Fibroblast of peridontal ligament (primary cell): ENCODE data around the gene SDHB.

Source experiments
- DNase-seq: peaks from one replicate; pipeline ENCODE4 v3.0.0-alpha.2; 2010; ENCODE audit errors: extremely low read depth

Gene SDHB

GRCh38 chr1:16986560-16986959 lies 67.3 kb downstream of the SDHB start:
- no peak for DNase-seq

- no peak for DNase-seq
These were observed 67.7 kb downstream of the SDHB start for GRCh38 chr1:16986113-16986512.

GRCh38 chr1:16984717-16985116 lies 69.1 kb downstream of the SDHB start:
- peak; percentile 86 for DNase-seq

GRCh38 chr1:16983649-16984048 lies 70.2 kb downstream of the SDHB start:
- no peak for DNase-seq

- no peak for DNase-seq
These were observed 70.9 kb downstream of the SDHB start for GRCh38 chr1:16982902-16983301.

GRCh38 chr1:16981269-16981849 lies 72.5 kb downstream of the SDHB start:
- DNase-seq: peak; percentile 83

GRCh38 chr1:16980473-16981268 lies 73.2 kb downstream of the SDHB start, which contains the start of gene MFAP2:
Gene MFAP2 (minus strand): TSS chr1:16980620. CDS start chr1:16978273, 2,347 bp downstream.
- DNase-seq: no peak

- peak; percentile 46 for DNase-seq
These were observed 74.1 kb downstream of the SDHB start for GRCh38 chr1:16979475-16980327.

- DNase-seq: peak; percentile 93
These were observed 75.0 kb downstream of the SDHB start for GRCh38 chr1:16978567-16979474.

- DNase-seq: no peak
These were observed 75.7 kb downstream of the SDHB start for GRCh38 chr1:16978139-16978538.

- no peak for DNase-seq
These were observed 76.5 kb downstream of the SDHB start for GRCh38 chr1:16977377-16977776.

GRCh38 chr1:16976966-16977365 lies 76.9 kb downstream of the SDHB start:
- no peak for DNase-seq

GRCh38 chr1:16975838-16976237 lies 78.0 kb downstream of the SDHB start:
- DNase-seq: no peak

GRCh38 chr1:16975211-16975610 lies 78.6 kb downstream of the SDHB start:
- DNase-seq: no peak

GRCh38 chr1:16973215-16973614 lies 80.6 kb downstream of the SDHB start:
- DNase-seq: no peak

- no peak for DNase-seq
These were observed 81.5 kb downstream of the SDHB start for GRCh38 chr1:16972189-16972895.

GRCh38 chr1:16971341-16972188 lies 82.3 kb downstream of the SDHB start:
- peak; percentile 38 for DNase-seq

GRCh38 chr1:16970132-16970910 lies 83.5 kb downstream of the SDHB start:
- no peak for DNase-seq

GRCh38 chr1:16969651-16970050 lies 84.2 kb downstream of the SDHB start:
- DNase-seq: no peak
